IPS DF 6.9 (cell line): ENCODE results near the gene TNS3.

Experiments
- DNase-seq: peaks from one replicate; pipeline ENCODE4 v3.0.0-alpha.2; 2013; ENCODE audit warnings: low read depth, low spot score
- H3K27ac ChIP-seq: one replicate; pipeline ENCODE4 v1.5.1; 2013; ENCODE audit warnings: low read length, control low read depth
- H3K27me3 ChIP-seq: 2 replicates; pipeline ENCODE4 v1.6.1; 2013; ENCODE audit warnings: mild to moderate bottlenecking, low read length; ENCODE audit not compliant: control insufficient read depth, insufficient read depth
- H3K36me3 ChIP-seq: 2 replicates; pipeline ENCODE4 v1.6.1; 2013; ENCODE audit warnings: low read length; ENCODE audit not compliant: control insufficient read depth, insufficient read depth
- H3K4me1 ChIP-seq: 2 replicates; pipeline ENCODE4 v1.6.1; 2013; ENCODE audit warnings: low read length; ENCODE audit not compliant: control insufficient read depth, insufficient read depth
- H3K4me3 ChIP-seq: 2 replicates; pipeline ENCODE4 v1.5.1; 2013; ENCODE audit warnings: mild to moderate bottlenecking, low read length
- H3K9me3 ChIP-seq: 2 replicates; pipeline ENCODE4 v1.6.1; 2013; ENCODE audit warnings: low read length, inconsistent platforms; ENCODE audit not compliant: control insufficient read depth, insufficient read depth
- WGBS: extraction: QIAGEN DNeasy Blood & Tissue Kit; methylation state at CpG from one replicate; pipeline ENCODE4 v1.1.7; 2013; ENCODE audit warnings: mixed read lengths, missing lambda C conversion rate; ENCODE audit not compliant: insufficient read length, insufficient coverage; 5-methylcytosine and 5-hydroxymethylcytosine counted together

Gene TNS3

GRCh38 chr7:47465191-47465590 lies 116.7 kb downstream of the TNS3 start:
- no peak overlapping the region for H3K4me3 ChIP-seq

GRCh38 chr7:47464266-47464665 lies 117.6 kb downstream of the TNS3 start:
- H3K4me1 ChIP-seq: no peaks in the 10 kb centered on the region
- no CpG with 5 or more reads among the region's 9 CpGs for WGBS
- no peaks in the 10 kb centered on the region for H3K27me3 ChIP-seq

More at GRCh38 chr7:47465191-47465590, 116.7 kb downstream of the TNS3 start:
- Histone ChIP-seq H3K36me3 (no peaks in the 10 kb centered on the region), H3K9me3 (no peaks in the 10 kb centered on the region), H3K27me3 (no peaks in the 10 kb centered on the region), H3K4me1 (no peaks in the 10 kb centered on the region), H3K27ac (no peak overlapping the region)
- whole genome bisulfite sequencing: 100% methylated on average over 1 of the region's 7 CpGs
- no peak for DNase-seq

GRCh38 chr7:47461746-47462145 lies 120.2 kb downstream of the TNS3 start:
- Histone ChIP-seq H3K36me3 (no peaks in the 10 kb centered on the region), H3K27me3 (no peaks in the 10 kb centered on the region), H3K27ac (no peak overlapping the region), H3K4me3 (no peak overlapping the region), H3K9me3 (no peaks in the 10 kb centered on the region), H3K4me1 (no peaks in the 10 kb centered on the region)
- no CpG with 5 or more reads among the region's 4 CpGs for WGBS
- no peak for DNase-seq

More at GRCh38 chr7:47464266-47464665, 117.6 kb downstream of the TNS3 start:
- H3K4me3 ChIP-seq: no peak overlapping the region
- no peaks in the 10 kb centered on the region for H3K36me3 ChIP-seq
- H3K27ac ChIP-seq: no peak overlapping the region
- DNase-seq: no peak
- H3K9me3 ChIP-seq: no peaks in the 10 kb centered on the region

- Histone ChIP-seq H3K9me3 (no peaks in the 10 kb centered on the region), H3K4me1 (no peaks in the 10 kb centered on the region), H3K4me3 (no peak overlapping the region), H3K36me3 (no peaks in the 10 kb centered on the region), H3K27me3 (no peaks in the 10 kb centered on the region), H3K27ac (no peak overlapping the region)
- no CpG with 5 or more reads among the region's 4 CpGs for WGBS
- no peak for DNase-seq
These were observed 120.8 kb downstream of the TNS3 start for GRCh38 chr7:47461161-47461560.

GRCh38 chr7:47460251-47460989 lies 121.5 kb downstream of the TNS3 start:
- WGBS: no CpG with 5 or more reads among the region's 11 CpGs
- 0 out of 2 replicates have a peak, but pooled peaks cover 2% of the 10 kb centered on the region for H3K4me1 ChIP-seq
- no peak for DNase-seq
- H3K9me3 ChIP-seq: no peaks in the 10 kb centered on the region
- H3K27me3 ChIP-seq: no peaks in the 10 kb centered on the region
- no peak overlapping the region for H3K4me3 ChIP-seq
- H3K27ac ChIP-seq: no peak overlapping the region
- H3K36me3 ChIP-seq: no peaks in the 10 kb centered on the region

- 0 out of 2 replicates have a peak, but pooled peaks cover 2% of the 10 kb centered on the region for H3K4me1 ChIP-seq
- DNase-seq: no peak
- H3K9me3 ChIP-seq: no peaks in the 10 kb centered on the region
- H3K36me3 ChIP-seq: no peaks in the 10 kb centered on the region
- H3K4me3 ChIP-seq: no peak overlapping the region
- no CpG with 5 or more reads among the region's 5 CpGs for WGBS
- no peak overlapping the region for H3K27ac ChIP-seq
- no peaks in the 10 kb centered on the region for H3K27me3 ChIP-seq
These were observed 123.4 kb downstream of the TNS3 start for GRCh38 chr7:47458486-47458885.

GRCh38 chr7:47458057-47458456 lies 123.9 kb downstream of the TNS3 start:
- Histone ChIP-seq H3K4me1 (0 out of 2 replicates have a peak, but pooled peaks cover 2% of the 10 kb centered on the region), H3K4me3 (no peak overlapping the region), H3K9me3 (no peaks in the 10 kb centered on the region), H3K27me3 (no peaks in the 10 kb centered on the region), H3K27ac (no peak overlapping the region), H3K36me3 (no peaks in the 10 kb centered on the region)
- WGBS: no CpG with 5 or more reads among the region's 5 CpGs
- no peak for DNase-seq

- no peak for DNase-seq
These were observed 125.5 kb downstream of the TNS3 start for GRCh38 chr7:47456210-47456955.

GRCh38 chr7:47455872-47456185 lies 126.1 kb downstream of the TNS3 start:
- WGBS: no CpG with 5 or more reads among the region's 5 CpGs
- no peak for DNase-seq
- Histone ChIP-seq H3K9me3 (no peaks in the 10 kb centered on the region), H3K27ac (no peak overlapping the region), H3K27me3 (no peaks in the 10 kb centered on the region), H3K4me1 (0 out of 2 replicates have a peak, but pooled peaks cover 2% of the 10 kb centered on the region), H3K4me3 (no peak overlapping the region), H3K36me3 (no peaks in the 10 kb centered on the region)

More at GRCh38 chr7:47456210-47456955, 125.5 kb downstream of the TNS3 start:
- no CpG with 5 or more reads among the region's 14 CpGs for WGBS
- H3K4me1 ChIP-seq: 0 out of 2 replicates have a peak, but pooled peaks cover 2% of the 10 kb centered on the region
- no peaks in the 10 kb centered on the region for H3K27me3 ChIP-seq
- no peak overlapping the region for H3K27ac ChIP-seq
- H3K9me3 ChIP-seq: no peaks in the 10 kb centered on the region
- no peak overlapping the region for H3K4me3 ChIP-seq
- no peaks in the 10 kb centered on the region for H3K36me3 ChIP-seq

GRCh38 chr7:47454974-47455871 lies 126.7 kb downstream of the TNS3 start:
- 0 out of 2 replicates have a peak, but pooled peaks cover 2% of the 10 kb centered on the region for H3K4me1 ChIP-seq
- no CpG with 5 or more reads among the region's 7 CpGs for WGBS
- no peaks in the 10 kb centered on the region for H3K27me3 ChIP-seq
- H3K27ac ChIP-seq: no peak overlapping the region
- H3K9me3 ChIP-seq: no peaks in the 10 kb centered on the region
- no peak overlapping the region for H3K4me3 ChIP-seq
- DNase-seq: no peak
- H3K36me3 ChIP-seq: no peaks in the 10 kb centered on the region
